Stimulated activated CD8-positive, alpha-beta memory T cell treated with anti-CD3 and anti-CD28 coated beads, Interleukin-12 subunit alpha, Interleukin-12 subunit beta, amount 100 ng/mL, for 4 hours (primary cell): ENCODE results near the gene HDC.

ENCODE experiments used
- DNase-seq: peaks from one replicate; pipeline ENCODE4 v3.0.0-alpha.2; 2020; ENCODE audit warnings: low read depth

The HDC gene

DNA sequence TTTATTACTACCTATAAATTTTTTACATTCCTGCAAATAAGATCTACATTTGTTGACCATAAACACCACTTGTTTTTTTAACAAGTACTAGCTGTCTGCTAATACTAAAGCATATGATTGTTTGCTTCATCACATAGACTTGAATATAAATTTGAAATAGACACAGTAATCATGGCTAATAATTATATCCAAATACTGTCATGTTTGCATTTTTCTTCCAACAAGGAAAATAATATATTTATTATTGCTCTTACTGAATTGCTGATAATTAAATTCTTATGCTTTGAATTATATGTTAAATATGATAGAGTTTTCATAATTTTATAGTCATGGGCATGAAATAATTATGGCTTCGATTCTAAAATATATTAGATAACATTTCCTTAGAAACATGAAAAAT lies 40.5 kb downstream of the HDC start:
- no peak for DNase-seq

DNA sequence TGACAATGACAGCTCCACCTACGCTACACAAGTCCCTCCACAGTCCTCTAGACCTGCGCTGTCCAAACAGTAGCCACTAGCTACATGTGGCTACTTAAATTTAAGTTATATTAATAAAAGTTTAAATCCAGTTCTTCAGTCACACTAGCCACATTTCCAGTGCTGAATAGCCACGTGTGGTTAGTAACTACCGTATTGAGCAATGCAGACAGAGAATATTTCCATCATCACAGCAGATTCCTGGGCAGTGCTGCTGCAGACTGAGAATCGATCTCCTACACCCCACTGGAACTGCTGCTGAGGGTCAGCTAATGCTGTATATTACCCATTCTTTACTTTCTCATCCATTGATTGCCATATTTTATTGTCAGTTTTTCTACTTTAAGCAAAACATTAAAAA lies 40.9 kb downstream of the HDC start:
- DNase-seq: no peak

DNA sequence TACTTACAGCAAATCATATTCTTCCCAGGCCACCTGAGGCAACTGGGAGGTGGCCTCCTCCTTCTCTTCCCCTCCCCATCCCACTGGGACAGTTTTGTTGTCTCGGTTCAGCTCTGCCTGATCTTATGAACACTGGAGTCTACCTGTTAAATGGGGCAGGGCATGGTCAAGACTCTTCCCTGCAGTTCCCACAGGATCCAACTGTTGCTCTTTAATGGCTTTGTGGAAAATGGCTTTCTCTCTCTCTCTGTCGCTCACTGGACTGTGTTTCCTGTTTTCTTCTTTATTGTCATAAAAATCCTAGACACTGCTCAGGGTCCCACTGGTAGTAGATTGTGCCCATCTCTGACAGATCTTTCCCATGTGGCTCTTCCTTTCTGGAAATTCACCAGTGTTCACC lies 43.3 kb downstream of the HDC start:
- no peak for DNase-seq

DNA sequence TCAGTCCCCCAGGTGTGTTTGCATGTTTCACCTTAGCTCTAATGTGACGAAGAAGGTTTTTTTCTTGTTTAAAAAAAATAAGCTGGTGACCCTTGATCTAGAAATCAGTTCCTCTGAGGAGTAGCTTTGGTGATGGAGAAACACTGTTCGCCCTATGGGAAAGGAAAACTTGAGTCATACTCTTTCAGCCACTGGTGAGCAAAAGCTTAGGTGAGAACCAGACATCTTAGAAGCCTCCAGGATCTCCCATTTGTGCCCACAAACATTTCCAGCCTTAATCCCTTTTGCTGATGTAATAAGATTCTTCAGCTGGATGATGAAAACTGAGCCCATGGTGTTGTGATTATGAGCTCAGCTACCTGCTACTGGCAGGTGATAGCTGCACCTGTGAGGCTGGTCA lies 45.7 kb downstream of the HDC start:
- DNase-seq: no peak

DNA sequence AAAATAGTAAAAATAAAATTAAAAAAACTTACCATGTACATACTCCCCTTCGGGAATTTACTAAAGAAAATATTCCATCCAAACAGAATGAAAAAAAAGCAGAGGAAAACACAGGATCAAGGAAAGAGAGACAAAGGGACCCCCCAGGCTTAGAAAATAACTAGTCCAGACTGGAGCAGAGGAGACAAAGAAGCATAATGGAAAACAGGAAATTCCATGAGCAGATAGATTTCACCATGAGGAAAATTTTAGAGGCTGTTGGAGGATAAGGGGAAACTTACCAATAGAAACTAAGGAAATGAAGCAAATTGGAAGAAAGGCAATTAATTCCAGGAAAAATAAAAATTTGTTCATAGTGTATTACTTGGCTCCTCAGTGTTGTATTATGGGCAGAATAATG lies 46.8 kb downstream of the HDC start:
- no peak for DNase-seq

DNA sequence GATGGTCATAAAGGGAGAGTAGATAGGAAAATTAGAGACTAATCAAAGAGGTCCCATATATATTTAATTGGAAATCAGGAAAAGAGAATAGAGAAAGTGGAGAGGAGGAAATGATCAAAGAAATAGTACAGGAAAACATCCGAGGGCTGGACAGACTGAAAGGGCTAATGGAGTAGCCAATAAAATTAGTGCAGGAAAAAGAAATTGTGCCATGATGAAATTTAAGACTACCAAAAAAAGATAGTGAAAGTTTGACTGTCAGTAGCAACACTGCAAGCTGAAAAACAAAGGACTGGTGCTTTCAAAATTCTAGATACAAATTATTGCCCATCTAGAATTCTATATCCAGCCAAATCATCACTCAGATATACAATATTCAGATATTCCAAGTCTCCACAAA lies 47.2 kb downstream of the HDC start:
- no peak for DNase-seq

DNA sequence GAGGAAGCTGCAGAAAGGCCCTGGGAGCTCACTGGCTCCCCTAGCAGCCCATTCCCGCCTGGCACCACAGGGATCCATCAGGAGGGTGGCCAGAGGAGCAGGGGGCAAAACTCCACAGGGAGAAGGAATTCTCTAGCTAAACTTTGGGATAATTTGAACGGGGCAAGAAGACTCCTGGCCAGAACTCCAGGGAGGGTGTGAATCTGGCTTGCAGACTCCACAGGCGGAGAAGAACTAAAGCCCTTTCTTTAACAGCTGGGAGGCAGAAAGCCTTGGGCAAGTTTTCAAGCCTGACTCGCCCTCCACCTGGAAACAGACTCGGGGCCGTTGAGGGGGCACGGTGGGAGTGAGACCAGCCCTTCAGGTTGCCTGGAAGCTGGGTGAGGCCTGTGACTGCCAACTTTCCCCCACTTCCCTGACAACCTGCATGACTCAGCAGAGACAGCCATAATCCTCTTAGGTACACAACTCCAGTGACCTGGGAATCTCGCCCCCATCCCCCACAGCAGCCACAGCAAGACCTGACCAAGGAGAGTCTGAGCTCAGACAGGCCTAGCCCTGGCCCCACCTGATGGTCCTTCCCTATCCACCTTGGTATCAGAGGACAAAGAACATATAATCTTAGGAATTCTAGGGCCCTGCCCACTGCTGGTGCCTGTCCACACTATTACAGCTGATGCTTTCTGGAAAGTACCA lies 54.9 kb downstream of the HDC start:
- DNase-seq: no peak

DNA sequence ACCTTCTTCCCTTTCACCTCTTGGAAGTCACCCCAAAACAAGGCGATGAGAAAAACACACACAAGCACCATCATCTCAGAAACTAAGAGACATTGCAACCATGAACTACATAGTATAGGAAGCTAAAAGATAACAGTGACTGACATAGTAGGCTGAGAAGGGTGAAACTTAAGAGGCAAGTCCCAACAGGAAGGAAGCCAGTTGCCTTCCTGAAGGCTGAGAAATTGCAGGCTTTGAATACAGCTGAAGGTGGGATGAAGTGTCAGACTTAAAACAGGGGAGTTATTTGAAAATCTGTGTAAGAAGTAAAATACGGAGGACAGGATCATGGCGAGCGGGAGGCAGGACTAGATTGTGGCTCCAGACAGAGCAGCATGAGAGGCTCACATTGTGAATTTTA lies 55.7 kb downstream of the HDC start:
- no peak for DNase-seq

DNA sequence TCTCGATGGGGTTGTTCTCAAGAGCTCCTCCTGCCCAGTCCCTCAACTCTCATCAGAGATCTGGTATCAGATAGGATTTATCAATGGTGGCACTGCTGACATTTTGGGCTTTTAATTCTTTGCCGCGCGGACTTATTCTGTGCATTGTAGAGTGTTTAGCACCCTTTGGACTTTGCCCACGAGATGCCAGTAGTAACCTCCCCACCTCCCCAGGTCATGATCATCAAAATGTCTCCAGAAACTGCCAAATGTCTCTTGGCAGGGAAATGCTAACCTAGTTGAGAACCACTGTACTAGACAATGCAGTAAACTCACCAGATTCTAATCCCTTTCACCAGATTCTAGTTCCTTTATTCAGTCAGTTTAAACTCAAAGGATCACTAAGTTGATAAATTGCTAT lies 59.5 kb downstream of the HDC start:
- DNase-seq: no peak

DNA sequence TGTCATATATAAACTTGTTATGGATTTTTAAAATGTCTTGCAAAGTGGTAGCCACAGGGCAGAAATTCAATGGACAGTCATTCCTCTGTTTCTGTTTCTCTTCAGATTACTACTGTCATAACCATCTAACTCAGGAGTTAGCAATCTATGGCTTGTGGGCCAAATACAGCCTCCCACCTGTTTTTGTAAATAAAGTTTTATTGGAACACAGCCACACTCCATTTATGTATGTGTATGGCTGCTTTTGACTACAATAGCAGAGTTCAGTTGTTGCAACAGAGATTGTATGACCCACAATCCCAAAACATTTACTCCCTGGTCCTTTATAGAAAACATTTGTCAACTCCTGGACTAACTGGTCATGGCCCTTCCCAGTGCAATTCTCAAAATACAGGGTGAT lies 63.5 kb downstream of the HDC start:
- DNase-seq: no peak

DNA sequence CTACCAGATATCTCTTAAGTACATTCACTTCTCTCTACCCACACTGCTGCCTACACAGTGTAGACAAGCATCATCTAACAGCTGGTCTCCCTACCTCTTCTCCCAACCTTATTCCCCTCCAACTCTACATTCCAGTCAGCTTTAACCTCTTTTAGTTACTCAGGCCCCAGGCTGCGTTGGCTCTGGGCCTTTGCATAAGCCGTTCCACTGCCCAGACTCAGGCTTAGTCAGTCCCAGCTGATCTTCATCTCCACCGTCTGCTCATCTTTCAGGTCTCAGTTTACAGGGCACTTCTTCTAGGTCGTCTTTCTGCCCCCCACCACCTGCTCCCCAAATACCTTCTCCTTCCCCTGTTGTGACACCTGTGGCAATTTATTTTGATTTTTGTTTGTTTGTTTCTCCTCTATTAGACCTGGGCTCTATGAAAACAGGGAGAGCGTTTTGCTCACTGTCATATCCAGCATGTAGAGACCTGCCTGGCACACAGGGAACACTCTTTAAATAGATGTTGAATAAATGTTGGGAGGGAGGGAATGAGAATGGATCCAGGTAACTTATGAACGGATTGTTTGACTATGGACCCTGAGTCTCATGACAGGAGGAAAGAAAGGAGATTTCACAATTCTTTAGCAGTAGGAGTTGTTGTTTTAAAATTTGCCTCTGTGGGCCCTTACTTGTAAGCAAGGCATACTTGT lies 72.5 kb downstream of the HDC start:
- no peak for DNase-seq

DNA sequence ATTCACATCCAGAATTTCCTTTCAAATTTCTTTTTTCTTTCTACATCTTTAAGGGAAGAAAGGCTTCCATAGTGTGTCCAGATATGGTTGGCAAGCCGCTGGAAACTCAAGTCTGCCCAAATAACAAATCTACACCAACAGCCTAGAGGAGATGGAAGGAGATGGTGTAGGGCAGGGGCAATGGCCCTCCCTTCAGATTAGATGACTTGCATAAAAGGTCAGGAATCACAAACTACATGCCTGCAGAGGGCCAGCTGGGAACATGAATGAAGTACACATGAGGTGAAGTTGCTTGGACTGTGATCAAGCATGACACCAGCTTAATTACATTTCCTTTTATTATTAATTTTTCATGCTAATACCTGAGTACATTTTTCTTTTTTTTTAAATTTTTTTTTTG lies 73.4 kb downstream of the HDC start:
- no peak for DNase-seq
